ENCODE measurements around the gene ZNF688. TPM values are rescaled to one million over a fixed set of nuclear protein-coding genes. Genes with fewer than 3 reads are reported as not detected.

Gene ZNF688
- total and polyA plus RNA-seq, 9 of the 15 experiments (the other 6 are each of a cell fraction or from before 2014, with no cell fraction given): 0.48 to 12.9 (median 4.5) TPM

- TF ChIP-seq, protein P1, sequence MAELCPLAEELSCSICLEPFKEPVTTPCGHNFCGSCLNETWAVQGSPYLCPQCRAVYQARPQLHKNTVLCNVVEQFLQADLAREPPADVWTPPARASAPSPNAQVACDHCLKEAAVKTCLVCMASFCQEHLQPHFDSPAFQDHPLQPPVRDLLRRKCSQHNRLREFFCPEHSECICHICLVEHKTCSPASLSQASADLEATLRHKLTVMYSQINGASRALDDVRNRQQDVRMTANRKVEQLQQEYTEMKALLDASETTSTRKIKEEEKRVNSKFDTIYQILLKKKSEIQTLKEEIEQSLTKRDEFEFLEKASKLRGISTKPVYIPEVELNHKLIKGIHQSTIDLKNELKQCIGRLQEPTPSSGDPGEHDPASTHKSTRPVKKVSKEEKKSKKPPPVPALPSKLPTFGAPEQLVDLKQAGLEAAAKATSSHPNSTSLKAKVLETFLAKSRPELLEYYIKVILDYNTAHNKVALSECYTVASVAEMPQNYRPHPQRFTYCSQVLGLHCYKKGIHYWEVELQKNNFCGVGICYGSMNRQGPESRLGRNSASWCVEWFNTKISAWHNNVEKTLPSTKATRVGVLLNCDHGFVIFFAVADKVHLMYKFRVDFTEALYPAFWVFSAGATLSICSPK (IDR thresholded peaks at IDR 0.05; ENCODE audit: borderline replicate concordance): peak; percentile 91; the same call in 1 of the 2 replicates
- TF ChIP-seq THAP12 (CRISPR knock-in tag; IDR thresholded peaks at IDR 0.05) (no peak), SMAD1 (IDR thresholded peaks at IDR 0.05; ENCODE audit: low read depth, low read length, partially characterized antibody) (no peak), ZBTB26 (CRISPR knock-in tag; IDR thresholded peaks at IDR 0.05) (no peak), ZNF75A (CRISPR knock-in tag; IDR thresholded peaks at IDR 0.05) (no peak), PHF20 (IDR thresholded peaks at IDR 0.05; ENCODE audit: partially characterized antibody) (peak; percentile 76), RBM39 (optimal IDR thresholded peaks at IDR 0.05; ENCODE audit: low read depth, low read length) (no peak), ZNF165 (CRISPR knock-in tag; IDR thresholded peaks at IDR 0.05; ENCODE audit: borderline replicate concordance) (no peak), ZNF780A (CRISPR knock-in tag; IDR thresholded peaks at IDR 0.05) (no peak), FOS (IDR thresholded peaks at IDR 0.05; ENCODE audit: extremely low read depth, insufficient read length) (no peak), KLF13 (tag; IDR thresholded peaks at IDR 0.05; ENCODE audit: borderline replicate concordance, low read depth) (peak; percentile 98), SOX6 (IDR thresholded peaks at IDR 0.05) (no peak), ARID1B (IDR thresholded peaks at IDR 0.05) (peak; percentile 64), RBBP5 (IDR thresholded peaks at IDR 0.05; ENCODE audit: borderline replicate concordance, insufficient read depth, low read length, poor library complexity, severe bottlenecking) (no peak), SP2 (IDR thresholded peaks at IDR 0.05; ENCODE audit: extremely low read depth, low read depth, low read length, poor library complexity, severe bottlenecking) (no peak), BHLHE40 (IDR thresholded peaks at IDR 0.05; ENCODE audit: low read length) (no peak), RHOXF2B (CRISPR knock-in tag; conservative IDR thresholded peaks at IDR 0.05) (no peak)
- TF ChIP-seq, protein P2, sequence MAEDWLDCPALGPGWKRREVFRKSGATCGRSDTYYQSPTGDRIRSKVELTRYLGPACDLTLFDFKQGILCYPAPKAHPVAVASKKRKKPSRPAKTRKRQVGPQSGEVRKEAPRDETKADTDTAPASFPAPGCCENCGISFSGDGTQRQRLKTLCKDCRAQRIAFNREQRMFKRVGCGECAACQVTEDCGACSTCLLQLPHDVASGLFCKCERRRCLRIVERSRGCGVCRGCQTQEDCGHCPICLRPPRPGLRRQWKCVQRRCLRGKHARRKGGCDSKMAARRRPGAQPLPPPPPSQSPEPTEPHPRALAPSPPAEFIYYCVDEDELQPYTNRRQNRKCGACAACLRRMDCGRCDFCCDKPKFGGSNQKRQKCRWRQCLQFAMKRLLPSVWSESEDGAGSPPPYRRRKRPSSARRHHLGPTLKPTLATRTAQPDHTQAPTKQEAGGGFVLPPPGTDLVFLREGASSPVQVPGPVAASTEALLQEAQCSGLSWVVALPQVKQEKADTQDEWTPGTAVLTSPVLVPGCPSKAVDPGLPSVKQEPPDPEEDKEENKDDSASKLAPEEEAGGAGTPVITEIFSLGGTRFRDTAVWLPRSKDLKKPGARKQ (CRISPR knock-in tag; IDR thresholded peaks at IDR 0.05): peak; percentile 95
- TF ChIP-seq, protein P3, sequence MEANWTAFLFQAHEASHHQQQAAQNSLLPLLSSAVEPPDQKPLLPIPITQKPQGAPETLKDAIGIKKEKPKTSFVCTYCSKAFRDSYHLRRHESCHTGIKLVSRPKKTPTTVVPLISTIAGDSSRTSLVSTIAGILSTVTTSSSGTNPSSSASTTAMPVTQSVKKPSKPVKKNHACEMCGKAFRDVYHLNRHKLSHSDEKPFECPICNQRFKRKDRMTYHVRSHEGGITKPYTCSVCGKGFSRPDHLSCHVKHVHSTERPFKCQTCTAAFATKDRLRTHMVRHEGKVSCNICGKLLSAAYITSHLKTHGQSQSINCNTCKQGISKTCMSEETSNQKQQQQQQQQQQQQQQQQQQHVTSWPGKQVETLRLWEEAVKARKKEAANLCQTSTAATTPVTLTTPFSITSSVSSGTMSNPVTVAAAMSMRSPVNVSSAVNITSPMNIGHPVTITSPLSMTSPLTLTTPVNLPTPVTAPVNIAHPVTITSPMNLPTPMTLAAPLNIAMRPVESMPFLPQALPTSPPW (CRISPR knock-in tag; IDR thresholded peaks at IDR 0.05): no peak
Measured at GRCh38 chr16:30558789-30559377, 12.6 kb downstream of the ZNF688 start (continued).
